Measurements from ENCODE around the gene INSYN1.

- no peak for TF ChIP-seq POLR2A (IDR thresholded peaks at IDR 0.05)
- no peak for TF ChIP-seq CTCF (IDR thresholded peaks at IDR 0.05)
Observed at GRCh38 chr15:73802431-73803041, 49.4 kb upstream of the INSYN1 start.

Data from uterus (tissue), 2 donors.